Measurements from ENCODE around the gene ST6GALNAC1.
"Not testable (repeated sequence)": the region's sequence is repeated elsewhere in the genome, so short reads cannot be mapped to it uniquely, and the experiment has no call there.

Gene ST6GALNAC1

DNA sequence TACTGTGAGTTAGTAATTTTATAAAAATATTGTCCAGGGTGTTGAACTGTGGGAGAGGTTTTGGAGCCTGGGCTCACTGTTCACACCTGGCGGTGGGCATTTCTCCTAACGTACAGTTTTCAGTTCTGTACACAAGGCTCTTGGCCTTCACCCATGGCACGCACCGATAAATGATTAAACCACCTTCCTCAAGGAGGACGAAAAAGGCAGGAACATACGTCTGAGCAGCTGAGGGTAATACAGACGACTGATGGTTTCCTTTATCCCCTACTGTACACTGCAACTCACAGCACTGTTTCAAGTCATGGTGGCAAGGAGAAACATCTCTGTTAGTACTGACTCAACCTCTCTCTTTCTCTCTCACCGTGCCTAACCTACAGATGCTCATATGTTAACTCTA is 1.4 kb upstream of the ST6GALNAC1 start:
- intact Hi-C loops (cut with micrococcal nuclease), result no loop called here
- Mint-ChIP-seq H3K27ac (no peak overlapping the region), H3K36me3 (ENCODE audit: low read depth) (no peaks in the 10 kb centered on the region), H3K4me3 (no peak overlapping the region), H3K27me3 (peaks cover 20% of the 10 kb centered on the region), H3K4me1 (ENCODE audit: low read depth) (no peaks in the 10 kb centered on the region), H3K9me3 (peaks cover 11% of the 10 kb centered on the region)

- Mint-ChIP-seq H3K4me1 (ENCODE audit: low read depth) (no peaks in the 10 kb centered on the region), H3K36me3 (ENCODE audit: low read depth) (no peaks in the 10 kb centered on the region), H3K27me3 (peaks cover 18% of the 10 kb centered on the region), H3K4me3 (no peak overlapping the region), H3K27ac (no peak overlapping the region), H3K9me3 (peaks cover 11% of the 10 kb centered on the region)
- intact Hi-C loops (cut with micrococcal nuclease), result no loop called here
Observed at GRCh38 chr17:76642994-76643393, 563 bp downstream of the ST6GALNAC1 start.

GRCh38 chr17:76642032-76642561 is 1.5 kb downstream of the ST6GALNAC1 start:
- Mint-ChIP-seq H3K27me3 (peaks cover 15% of the 10 kb centered on the region), H3K27ac (no peak overlapping the region)

GRCh38 chr17:76641501-76641900 is 2.1 kb downstream of the ST6GALNAC1 start:
- no peak overlapping the region for H3K27ac Mint-ChIP-seq
- intact Hi-C loops (cut with micrococcal nuclease), result no loop called here
- H3K4me1 Mint-ChIP-seq (ENCODE audit: low read depth), result no peaks in the 10 kb centered on the region
- H3K27me3 Mint-ChIP-seq, result peaks cover 14% of the 10 kb centered on the region
- H3K36me3 Mint-ChIP-seq (ENCODE audit: low read depth), result no peaks in the 10 kb centered on the region
- peaks cover 6% of the 10 kb centered on the region for H3K9me3 Mint-ChIP-seq
- H3K4me3 Mint-ChIP-seq, result no peak overlapping the region

More at GRCh38 chr17:76642032-76642561, 1.5 kb downstream of the ST6GALNAC1 start:
- H3K9me3 Mint-ChIP-seq, result peaks cover 11% of the 10 kb centered on the region
- H3K36me3 Mint-ChIP-seq (ENCODE audit: low read depth), result no peaks in the 10 kb centered on the region
- intact Hi-C loops (cut with micrococcal nuclease), result no loop called here
- no peak overlapping the region for H3K4me3 Mint-ChIP-seq
- no peaks in the 10 kb centered on the region for H3K4me1 Mint-ChIP-seq (ENCODE audit: low read depth)

- H3K27me3 Mint-ChIP-seq, result peaks cover 14% of the 10 kb centered on the region
- no peak overlapping the region for H3K27ac Mint-ChIP-seq
- H3K4me3 Mint-ChIP-seq, result no peak overlapping the region
- H3K9me3 Mint-ChIP-seq, result no peaks in the 10 kb centered on the region
- intact Hi-C loops (cut with micrococcal nuclease), result no loop called here
- no peaks in the 10 kb centered on the region for H3K36me3 Mint-ChIP-seq (ENCODE audit: low read depth)
- H3K4me1 Mint-ChIP-seq (ENCODE audit: low read depth), result no peaks in the 10 kb centered on the region
Observed at GRCh38 chr17:76640550-76641380, 2.8 kb downstream of the ST6GALNAC1 start.

- Mint-ChIP-seq H3K9me3 (no peaks in the 10 kb centered on the region), H3K27ac (no peak overlapping the region), H3K4me3 (no peak overlapping the region), H3K36me3 (ENCODE audit: low read depth) (no peaks in the 10 kb centered on the region), H3K4me1 (ENCODE audit: low read depth) (no peaks in the 10 kb centered on the region), H3K27me3 (peaks cover 14% of the 10 kb centered on the region)
- intact Hi-C loops (cut with micrococcal nuclease), result no loop called here
Observed at GRCh38 chr17:76638263-76638662, 5.3 kb downstream of the ST6GALNAC1 start.

DNA sequence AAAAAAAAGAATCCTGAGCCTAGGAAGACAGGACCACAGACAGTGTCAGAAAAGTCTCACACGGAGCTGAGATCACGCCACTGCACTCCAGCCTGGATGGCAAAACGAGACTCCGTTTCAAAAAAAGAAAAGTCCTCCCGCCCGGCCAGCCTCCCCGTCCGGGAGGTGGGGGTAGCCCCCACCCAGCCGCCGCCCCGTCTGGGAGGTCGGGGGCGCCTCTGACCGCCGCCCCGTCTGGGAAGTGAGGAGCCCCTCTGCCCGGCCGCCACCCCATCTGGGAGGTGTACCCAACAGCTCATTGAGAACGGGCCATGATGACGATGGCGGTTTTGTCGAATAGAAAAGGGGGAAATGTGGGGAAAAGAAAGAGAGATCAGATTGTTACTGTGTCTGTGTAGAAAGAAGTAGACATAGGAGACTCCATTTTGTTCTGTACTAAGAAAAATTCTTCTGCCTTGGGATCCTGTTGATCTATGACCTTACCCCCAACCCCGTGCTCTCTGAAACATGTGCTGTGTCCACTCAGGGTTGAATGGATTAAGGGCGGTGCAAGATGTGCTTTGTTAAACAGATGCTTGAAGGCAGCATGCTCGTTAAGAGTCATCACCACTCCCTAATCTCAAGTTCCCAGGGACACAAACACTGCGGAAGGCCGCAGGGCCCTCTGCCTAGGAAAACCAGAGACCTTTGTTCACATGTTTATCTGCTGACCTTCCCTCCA is 6.9 kb downstream of the ST6GALNAC1 start:
- intact Hi-C loops (cut with micrococcal nuclease); H3K9me3 Mint-ChIP-seq; H3K4me3 Mint-ChIP-seq; H3K36me3 Mint-ChIP-seq (ENCODE audit: low read depth); H3K4me1 Mint-ChIP-seq (ENCODE audit: low read depth); H3K27ac Mint-ChIP-seq: not testable (repeated sequence)
- H3K27me3 Mint-ChIP-seq, result peaks cover 12% of the 10 kb centered on the region

DNA sequence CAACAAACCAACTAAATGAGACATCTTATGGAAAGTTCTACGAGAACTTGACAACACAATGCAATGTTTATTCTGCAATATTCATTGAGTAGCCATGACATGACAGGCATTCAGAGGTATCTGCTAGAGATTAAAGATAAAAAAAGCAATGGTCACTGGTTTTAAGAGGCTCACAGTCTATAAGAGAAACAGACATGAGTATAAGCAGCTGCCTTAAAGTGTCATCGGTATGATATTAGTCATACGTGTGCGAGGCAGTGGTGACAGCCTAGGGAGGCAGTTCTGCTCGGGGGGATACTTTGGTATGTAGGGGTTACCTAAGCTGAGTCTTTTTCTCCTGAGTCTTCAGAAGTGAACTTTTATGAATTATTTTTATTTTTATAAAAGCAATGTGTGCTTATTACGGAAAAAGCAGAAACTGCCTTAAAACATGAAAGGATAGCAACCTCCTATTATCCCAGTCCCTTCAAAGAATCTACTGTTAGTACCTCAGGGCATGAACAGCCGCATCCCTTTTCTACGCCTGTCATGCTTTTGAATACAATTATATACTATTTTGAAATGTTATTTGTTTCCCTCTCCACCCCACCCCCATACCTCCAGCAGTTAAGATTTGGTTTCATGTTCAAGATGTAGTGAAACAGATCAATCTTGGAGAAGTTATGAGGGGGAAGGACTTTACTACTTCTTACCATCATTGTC is 7.7 kb downstream of the ST6GALNAC1 start:
- H3K4me3 Mint-ChIP-seq, result no peak overlapping the region
- H3K4me1 Mint-ChIP-seq (ENCODE audit: low read depth), result no peaks in the 10 kb centered on the region
- no peaks in the 10 kb centered on the region for H3K36me3 Mint-ChIP-seq (ENCODE audit: low read depth)
- intact Hi-C loops (cut with micrococcal nuclease), result no loop called here
- no peaks in the 10 kb centered on the region for H3K9me3 Mint-ChIP-seq
- no peak overlapping the region for H3K27ac Mint-ChIP-seq
- peaks cover 12% of the 10 kb centered on the region for H3K27me3 Mint-ChIP-seq

DNA sequence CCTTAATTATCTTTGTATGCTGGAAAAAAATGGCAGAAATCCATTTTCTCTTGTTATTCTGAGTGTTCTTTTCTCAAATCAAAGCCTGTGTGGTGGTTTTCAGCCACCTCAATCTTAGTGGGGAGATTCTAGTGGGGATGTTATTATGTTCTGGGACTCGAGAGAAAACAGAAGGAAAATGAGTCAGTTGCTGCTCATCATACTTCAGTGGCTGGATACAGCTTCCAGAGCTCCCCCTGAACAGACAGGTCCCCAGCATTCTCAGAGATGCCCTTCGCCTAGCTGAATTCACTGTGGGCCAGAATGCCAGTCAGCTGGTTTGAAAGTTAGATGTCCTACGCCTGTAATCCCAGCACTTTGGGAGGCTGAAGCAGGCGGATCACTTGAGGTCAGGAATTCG is 8.5 kb downstream of the ST6GALNAC1 start:
- Mint-ChIP-seq H3K9me3 (no peaks in the 10 kb centered on the region), H3K4me3 (no peak overlapping the region), H3K27me3 (peaks cover 12% of the 10 kb centered on the region), H3K27ac (no peak overlapping the region), H3K36me3 (ENCODE audit: low read depth) (no peaks in the 10 kb centered on the region), H3K4me1 (ENCODE audit: low read depth) (no peaks in the 10 kb centered on the region)
- intact Hi-C loops (cut with micrococcal nuclease), result no loop called here

GRCh38 chr17:76633628-76634328 is 9.8 kb downstream of the ST6GALNAC1 start:
- H3K4me3 Mint-ChIP-seq, result no peak overlapping the region
- H3K27ac Mint-ChIP-seq, result no peak overlapping the region
- peaks cover 12% of the 10 kb centered on the region for H3K27me3 Mint-ChIP-seq
- H3K36me3 Mint-ChIP-seq (ENCODE audit: low read depth), result no peaks in the 10 kb centered on the region
- intact Hi-C loops (cut with micrococcal nuclease), result no loop called here
- no peaks in the 10 kb centered on the region for H3K4me1 Mint-ChIP-seq (ENCODE audit: low read depth)
- H3K9me3 Mint-ChIP-seq, result no peaks in the 10 kb centered on the region

GRCh38 chr17:76631821-76632565 is 11.6 kb downstream of the ST6GALNAC1 start:
- no peaks in the 10 kb centered on the region for H3K36me3 Mint-ChIP-seq (ENCODE audit: low read depth)
- intact Hi-C loops (cut with micrococcal nuclease), result no loop called here
- H3K9me3 Mint-ChIP-seq, result no peaks in the 10 kb centered on the region
- H3K4me1 Mint-ChIP-seq (ENCODE audit: low read depth), result no peaks in the 10 kb centered on the region
- no peak overlapping the region for H3K4me3 Mint-ChIP-seq
- no peak overlapping the region for H3K27ac Mint-ChIP-seq
- H3K27me3 Mint-ChIP-seq, result peaks cover 15% of the 10 kb centered on the region

DNA sequence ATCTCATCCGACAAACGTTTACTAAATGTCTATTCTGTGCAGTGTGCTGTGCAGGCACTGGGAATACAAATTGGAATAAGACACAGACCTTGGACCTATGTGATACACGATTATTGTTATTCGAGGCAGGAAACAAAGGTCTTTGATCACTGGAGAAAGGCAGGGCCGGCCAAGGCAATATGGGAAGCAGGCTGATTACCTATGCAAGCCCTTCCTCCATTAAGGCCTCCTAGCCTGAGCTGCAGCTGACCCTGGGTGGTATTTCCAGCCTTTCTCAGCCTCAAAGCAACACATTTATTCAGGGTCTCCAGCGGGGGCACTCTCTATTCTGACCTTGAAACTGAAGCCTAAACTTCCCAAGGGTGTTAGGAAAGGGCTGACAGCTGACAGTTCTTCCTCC is 13.4 kb downstream of the ST6GALNAC1 start:
- intact Hi-C loops (cut with micrococcal nuclease), result no loop called here
- H3K27me3 Mint-ChIP-seq, result peaks cover 11% of the 10 kb centered on the region
- H3K9me3 Mint-ChIP-seq, result no peaks in the 10 kb centered on the region
- no peaks in the 10 kb centered on the region for H3K36me3 Mint-ChIP-seq (ENCODE audit: low read depth)
- peaks cover 5% of the 10 kb centered on the region for H3K4me1 Mint-ChIP-seq (ENCODE audit: low read depth)
- no peak overlapping the region for H3K4me3 Mint-ChIP-seq
- H3K27ac Mint-ChIP-seq, result no peak overlapping the region

DNA sequence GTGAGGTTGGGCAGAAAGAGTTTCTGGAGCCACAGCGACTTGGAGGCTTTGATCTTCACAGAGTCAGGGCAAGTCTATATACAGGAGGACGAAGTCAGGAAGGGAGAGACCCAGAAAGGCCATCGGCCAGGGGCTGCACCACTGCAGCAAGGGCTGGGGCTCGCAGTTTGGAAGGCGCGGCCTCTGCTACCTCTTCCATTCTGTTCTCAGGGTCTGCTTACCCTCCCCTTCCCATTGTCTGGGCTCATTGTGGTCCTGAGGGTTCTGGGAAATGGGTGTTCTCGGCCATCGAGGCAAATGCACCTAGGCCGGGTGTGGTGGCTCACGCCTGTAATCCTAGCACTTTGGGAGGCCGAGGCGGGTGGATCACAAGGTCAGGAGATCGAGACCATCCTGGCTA is 16.0 kb downstream of the ST6GALNAC1 start:
- Mint-ChIP-seq H3K27me3 (peaks cover 20% of the 10 kb centered on the region), H3K4me1 (ENCODE audit: low read depth) (peaks cover 12% of the 10 kb centered on the region)

More for the DNA sequence above, 16.0 kb downstream of the ST6GALNAC1 start:
- intact Hi-C loops (cut with micrococcal nuclease), result no loop called here
- no peaks in the 10 kb centered on the region for H3K9me3 Mint-ChIP-seq
- H3K4me3 Mint-ChIP-seq, result no peak overlapping the region
- H3K27ac Mint-ChIP-seq, result no peak overlapping the region
- H3K36me3 Mint-ChIP-seq (ENCODE audit: low read depth), result no peaks in the 10 kb centered on the region
